HepG2 (cell line): Measurements from ENCODE around the gene TACC2. TPM values are rescaled to one million over a fixed set of nuclear protein-coding genes. Genes with fewer than 3 reads are reported as not detected.
A peak's percentile ranks its signal among the peaks of the same experiment; 100 is the strongest.

ENCODE experiments used
- ATAC-seq: fragments of 200-7000 bp; cut with Tn5 transposase; 3 replicates; pipeline ENCODE4 v1.9.1; 2020; ENCODE audit warnings: mild to moderate bottlenecking, moderate library complexity
- BruUV-seq: library from RNA; stranded (reverse); fragments of 400-500 nt; replicated peaks from 2 replicates; lab custom pipeline; 2021; lab: Mats Ljungman, UMichigan
- CTCF ChIA-PET: fragments of 300-600 bp; formaldehyde crosslinking; extraction: SDS; loops from one replicate; lab custom pipeline; 2021; ENCODE audit warnings: low total read pairs, inconsistent platforms, low intra/inter-chr PET ratio; lab: Yijun Ruan, JAX
- POLR2A ChIA-PET: fragments of 350-600 bp; sonication (Branson Sonifier 250); formaldehyde crosslinking; loops from one replicate; lab custom pipeline; 2020; ENCODE audit warnings: antibody characterized with exemption, inconsistent platforms; lab: Yijun Ruan, JAX
- DNase-seq: peaks from one replicate; pipeline ENCODE4 v3.0.0-alpha.2; 2015; ENCODE audit warnings: low spot score
- FAIRE-seq: peaks from 3 replicates; lab custom pipeline; 2011; peaks lifted over from hg19 to GRCh38; lab: Jason Lieb, UNC
- H2AFZ ChIP-seq: one replicate; pipeline ENCODE4 v1.6.1; 2011; ENCODE audit warnings: low read length, inconsistent platforms
- H3K27ac ChIP-seq: fragments of 300-600 bp; 3 replicates; pipeline ENCODE4 v1.8.0; 2011; ENCODE audit warnings: mixed run types, mild to moderate bottlenecking, mixed read lengths, low read length, inconsistent platforms; ENCODE audit not compliant: insufficient read depth; ENCODE audit errors: extremely low read length
- H3K27me3 ChIP-seq, 2 experiments: fragments of 200-600 bp in 1 of 2; 2 replicates in 1 of 2; 3 replicates in 1 of 2; pipeline versions ENCODE4 v1.6.0 to v1.8.0; 2011; ENCODE audit warnings: low read length in 2 of 2, mild to moderate bottlenecking in 2 of 2, moderate library complexity in 2 of 2, inconsistent platforms in 1 of 2; ENCODE audit not compliant: insufficient read depth in 2 of 2, control insufficient read depth in 1 of 2
- H3K36me3 ChIP-seq, 2 experiments: fragments of 200-600 bp in 1 of 2; replicated peaks in 1 of 2; 2 replicates in 1 of 2; 3 replicates in 1 of 2; pipeline versions ENCODE4 v1.5.1 to v1.8.0; 2011; ENCODE audit warnings: low read length in 2 of 2, inconsistent platforms in 1 of 2; ENCODE audit not compliant: insufficient read depth in 2 of 2, control insufficient read depth in 1 of 2
- H3K4me1 ChIP-seq: 2 replicates; pipeline ENCODE4 v1.5.1; 2012; ENCODE audit warnings: low read length, inconsistent platforms; ENCODE audit not compliant: insufficient read depth
- H3K4me2 ChIP-seq: 2 replicates; pipeline ENCODE4 v1.6.0; 2011; ENCODE audit warnings: low read depth, low read length, inconsistent platforms
- H3K4me3 ChIP-seq, 3 experiments: fragments of 200-600 bp in 1 of 3; sonication (generic), shearing (Covaris generic) in 1 of 3; replicated peaks in 1 of 3; 2 replicates each; pipeline ENCODE4 v1.5.1; 2011 to 2016; ENCODE audit warnings: low read length in 3 of 3, inconsistent platforms in 2 of 3, low read depth in 2 of 3, mild to moderate bottlenecking in 2 of 3, control low read depth in 1 of 3, mixed read lengths in 1 of 3; ENCODE audit not compliant: insufficient read depth in 1 of 3
- H3K79me2 ChIP-seq: one replicate; pipeline ENCODE4 v1.6.1; 2011; ENCODE audit warnings: low read length, inconsistent platforms; ENCODE audit not compliant: insufficient read depth
- H3K9ac ChIP-seq: 2 replicates; pipeline ENCODE4 v1.6.0; 2011; ENCODE audit warnings: mild to moderate bottlenecking, low read depth, low read length, inconsistent platforms; ENCODE audit not compliant: insufficient read depth
- H3K9me3 ChIP-seq: 2 replicates; pipeline ENCODE4 v1.5.1; 2012; ENCODE audit warnings: mild to moderate bottlenecking, low read length
- H4K20me1 ChIP-seq: 2 replicates; pipeline ENCODE4 v1.6.0; 2011; ENCODE audit warnings: inconsistent platforms, mild to moderate bottlenecking, low read length, moderate library complexity; ENCODE audit not compliant: insufficient read depth
- SRY ChIP-seq: sonication (generic); formaldehyde crosslinking; IDR thresholded peaks from 2 replicates; pipeline ENCODE4 v1.8.0; 2022; ENCODE audit warnings: mild to moderate bottlenecking, missing genetic modification reagents
- ZFP62 ChIP-seq: sonication (generic); formaldehyde crosslinking; IDR thresholded peaks from 2 replicates; pipeline ENCODE4 v1.4.0; 2020; ENCODE audit warnings: missing genetic modification reagents
- ZNF224 ChIP-seq: sonication (generic); formaldehyde crosslinking; IDR thresholded peaks from 2 replicates; pipeline ENCODE4 v1.5.0; 2020; ENCODE audit warnings: mild to moderate bottlenecking, missing genetic modification reagents
- ZNF292 ChIP-seq: sonication (generic); formaldehyde crosslinking; IDR thresholded peaks from 2 replicates; pipeline ENCODE4 v1.8.1; 2022; ENCODE audit warnings: mild to moderate bottlenecking, low read depth, missing genetic modification reagents, borderline replicate concordance
- ZNF343 ChIP-seq: sonication (generic); formaldehyde crosslinking; IDR thresholded peaks from 2 replicates; pipeline ENCODE4 v1.4.0; 2020; ENCODE audit warnings: mild to moderate bottlenecking, missing genetic modification reagents
- ZNF558 ChIP-seq: sonication (generic); formaldehyde crosslinking; IDR thresholded peaks from 2 replicates; pipeline ENCODE4 v1.9.0; 2022; ENCODE audit warnings: mild to moderate bottlenecking, missing genetic modification reagents, borderline replicate concordance
- ZNF772 ChIP-seq: sonication (generic); formaldehyde crosslinking; IDR thresholded peaks from 2 replicates; pipeline ENCODE4 v1.5.0; 2020; ENCODE audit warnings: mild to moderate bottlenecking, missing genetic modification reagents
- ZNF883 ChIP-seq: sonication (generic); formaldehyde crosslinking; IDR thresholded peaks from 2 replicates; pipeline ENCODE4 v1.5.1; 2020; ENCODE audit warnings: mild to moderate bottlenecking, missing genetic modification reagents; ENCODE audit errors: not compliant biosample characterization
- WGBS: methylation state at CpG from one replicate; pipeline ENCODE4 v1.1.6; 2017; ENCODE audit warnings: low lambda C conversion rate; 5-methylcytosine and 5-hydroxymethylcytosine counted together
- in situ Hi-C: cut with HindIII; loops from 2 replicates; pipeline ENCODE4 v1.10.0; 2017; ENCODE audit warnings: low pct_unique_long_range_greater_than_20kb; ENCODE audit not compliant: extremely low pct_ligation_motif_present
- intact Hi-C: fragments of 100-400 bp; cut with micrococcal nuclease; formaldehyde crosslinking; loops from one replicate; pipeline ENCODE4 v1.10.0; 2022; ENCODE audit not compliant: unreplicated experiment
- polyA plus RNA-seq, 8 experiments: library from polyadenylated mRNA; depleted of rRNA in 3 of 8; stranded (reverse) in 7 of 8; unstranded in 1 of 8; fragments of >200 nt; fragmentation: Illumina TruSeq in 4 of 8; extraction: Trizol in 4 of 8; gene quantifications; 2 replicates each; pipeline versions ENCODE4 v1.2.1 to v1.2.3, GENCODE V29; 2011 to 2016; ENCODE audit warnings: low read depth in 4 of 8, missing spikeins in 1 of 8, mixed read lengths in 1 of 8; ENCODE audit not compliant: insufficient read depth in 1 of 8
- total RNA-seq, 5 experiments: library from RNA; depleted of rRNA; stranded (reverse); fragments of >200 nt; fragmentation: Illumina TruSeq; extraction: Trizol; gene quantifications; 2 replicates each; pipeline ENCODE4 v1.2.3, GENCODE V29; 2016; ENCODE audit warnings: low read depth in 1 of 5
- TF ChIP-seq, protein P1 (sequence below): IDR thresholded peaks from 2 replicates; pipeline ENCODE4 v1.6.1; 2016; ENCODE audit warnings: missing genetic modification reagents, missing compliant biosample characterization
- TF ChIP-seq, protein P2 (sequence below): sonication (generic); formaldehyde crosslinking; IDR thresholded peaks from 2 replicates; pipeline ENCODE4 v1.5.1; 2020; ENCODE audit warnings: missing genetic modification reagents, mild to moderate bottlenecking, borderline replicate concordance

TACC2 gene
- total and polyA plus RNA-seq, 2 of the 13 experiments (the other 11 are each of a cell fraction or from before 2014, with no cell fraction given): 11.8 to 16.0 TPM

DNA sequence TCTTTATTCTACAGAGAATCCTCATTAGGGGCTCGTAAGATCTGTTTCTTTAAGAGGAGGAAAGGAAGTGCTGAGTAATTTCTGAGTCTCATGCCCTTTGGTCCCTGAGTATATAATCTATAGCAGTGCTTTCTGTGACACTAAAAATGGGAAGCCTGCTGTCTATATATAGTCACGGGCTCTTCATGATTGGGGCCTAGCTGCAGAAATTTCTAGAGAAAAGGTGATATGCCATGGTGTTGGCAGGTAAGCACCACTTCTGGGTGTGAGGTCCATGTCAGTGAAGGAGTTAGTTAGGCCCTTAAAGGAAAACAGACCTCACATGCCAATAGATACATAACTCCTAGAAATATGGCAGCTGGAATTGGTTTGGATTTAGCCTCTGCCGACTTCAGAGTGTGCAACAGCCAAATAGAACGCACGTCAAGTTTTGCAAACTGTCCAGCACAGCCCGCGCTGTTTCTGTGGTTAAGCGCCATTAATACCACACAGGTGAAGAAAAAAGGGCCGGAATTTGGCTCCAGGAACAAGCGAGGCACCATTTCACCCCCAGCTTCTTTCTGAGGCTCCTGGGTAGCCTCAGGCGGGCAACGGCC, 123.2 kb downstream of the TACC2 start:
- intact Hi-C loops: loop anchor here (1.0 to 5.0 kb wide), 4 partner anchors 58 to 185 kb away; partner anchors contain the start of genes ATE1 and NSMCE4A
- no peaks in the 10 kb centered on the region for H3K36me3 ChIP-seq
- H3K4me2 ChIP-seq: peak overlapping the region; percentile 93
- H3K4me1 ChIP-seq: peaks cover 42% of the 10 kb centered on the region
- DNase-seq (no peak), ATAC-seq (no peak; the same call in 1 of the 3 replicates), FAIRE-seq (no peak)
- H3K79me2 ChIP-seq: peaks cover 45% of the 10 kb centered on the region
- in situ Hi-C loops: loop anchor here (5.0 kb wide), 1 partner anchor 60 kb away; no protein-coding TSS in a partner anchor
- no TSS peak for BruUV-seq
- no peaks in the 10 kb centered on the region for H3K9me3 ChIP-seq
- H2AFZ ChIP-seq: peak overlapping the region; percentile 59
- no peaks in the 10 kb centered on the region for H3K27me3 ChIP-seq
- ChIA-PET POLR2A (interaction anchor here (0.9 to 2.9 kb wide), 12 partner anchors 10 to 176 kb away, joined by 3 to 38 read pairs (median 4); no protein-coding TSS in a partner anchor), CTCF (interaction anchor here (2.7 kb wide), 1 partner anchor 58 kb away, joined by 17 read pairs; no protein-coding TSS in a partner anchor)
- 10% methylated on average over 4 of the region's 12 CpGs for WGBS
- peak overlapping the region; percentile 70 to 88 (median 87) for H3K4me3 ChIP-seq
- H3K27ac ChIP-seq: peak overlapping the region; percentile 95
- peaks cover 3% of the 10 kb centered on the region; the same call in 1 of the 2 replicates for H4K20me1 ChIP-seq
- H3K9ac ChIP-seq: peak overlapping the region; percentile 94
- TF ChIP-seq, protein P1, sequence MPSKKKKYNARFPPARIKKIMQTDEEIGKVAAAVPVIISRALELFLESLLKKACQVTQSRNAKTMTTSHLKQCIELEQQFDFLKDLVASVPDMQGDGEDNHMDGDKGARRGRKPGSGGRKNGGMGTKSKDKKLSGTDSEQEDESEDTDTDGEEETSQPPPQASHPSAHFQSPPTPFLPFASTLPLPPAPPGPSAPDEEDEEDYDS (CRISPR knock-in tag): 0 out of 2 replicates have a peak, but pooled peaks have one; percentile 10
- TF ChIP-seq SRY (CRISPR knock-in tag) (0 out of 2 replicates have a peak, but pooled peaks have one; percentile 17), ZNF883 (CRISPR knock-in tag) (no peak), ZNF292 (CRISPR knock-in tag) (0 out of 2 replicates have a peak, but pooled peaks have one; percentile 14), ZNF224 (peak; percentile 15; the same call in 1 of the 2 replicates), ZNF343 (CRISPR knock-in tag) (no peak), ZNF772 (CRISPR knock-in tag) (0 out of 2 replicates have a peak, but pooled peaks have one; percentile 11), ZFP62 (CRISPR knock-in tag) (no peak), ZNF558 (0 out of 2 replicates have a peak, but pooled peaks have one; percentile 26)
- TF ChIP-seq, protein P2, sequence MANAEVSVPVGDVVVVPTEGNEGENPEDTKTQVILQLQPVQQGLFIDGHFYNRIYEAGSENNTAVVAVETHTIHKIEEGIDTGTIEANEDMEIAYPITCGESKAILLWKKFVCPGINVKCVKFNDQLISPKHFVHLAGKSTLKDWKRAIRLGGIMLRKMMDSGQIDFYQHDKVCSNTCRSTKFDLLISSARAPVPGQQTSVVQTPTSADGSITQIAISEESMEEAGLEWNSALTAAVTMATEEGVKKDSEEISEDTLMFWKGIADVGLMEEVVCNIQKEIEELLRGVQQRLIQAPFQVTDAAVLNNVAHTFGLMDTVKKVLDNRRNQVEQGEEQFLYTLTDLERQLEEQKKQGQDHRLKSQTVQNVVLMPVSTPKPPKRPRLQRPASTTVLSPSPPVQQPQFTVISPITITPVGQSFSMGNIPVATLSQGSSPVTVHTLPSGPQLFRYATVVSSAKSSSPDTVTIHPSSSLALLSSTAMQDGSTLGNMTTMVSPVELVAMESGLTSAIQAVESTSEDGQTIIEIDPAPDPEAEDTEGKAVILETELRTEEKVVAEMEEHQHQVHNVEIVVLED: no peak
